ENCODE data around the gene BRAF.

GRCh38 chr7:140966561-140967233 is 42.0 kb upstream of the BRAF start:
- TF ChIP-seq, protein P1, sequence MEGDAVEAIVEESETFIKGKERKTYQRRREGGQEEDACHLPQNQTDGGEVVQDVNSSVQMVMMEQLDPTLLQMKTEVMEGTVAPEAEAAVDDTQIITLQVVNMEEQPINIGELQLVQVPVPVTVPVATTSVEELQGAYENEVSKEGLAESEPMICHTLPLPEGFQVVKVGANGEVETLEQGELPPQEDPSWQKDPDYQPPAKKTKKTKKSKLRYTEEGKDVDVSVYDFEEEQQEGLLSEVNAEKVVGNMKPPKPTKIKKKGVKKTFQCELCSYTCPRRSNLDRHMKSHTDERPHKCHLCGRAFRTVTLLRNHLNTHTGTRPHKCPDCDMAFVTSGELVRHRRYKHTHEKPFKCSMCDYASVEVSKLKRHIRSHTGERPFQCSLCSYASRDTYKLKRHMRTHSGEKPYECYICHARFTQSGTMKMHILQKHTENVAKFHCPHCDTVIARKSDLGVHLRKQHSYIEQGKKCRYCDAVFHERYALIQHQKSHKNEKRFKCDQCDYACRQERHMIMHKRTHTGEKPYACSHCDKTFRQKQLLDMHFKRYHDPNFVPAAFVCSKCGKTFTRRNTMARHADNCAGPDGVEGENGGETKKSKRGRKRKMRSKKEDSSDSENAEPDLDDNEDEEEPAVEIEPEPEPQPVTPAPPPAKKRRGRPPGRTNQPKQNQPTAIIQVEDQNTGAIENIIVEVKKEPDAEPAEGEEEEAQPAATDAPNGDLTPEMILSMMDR (IDR thresholded peaks at IDR 0.05), result no peak
- TF ChIP-seq POLR2A (IDR thresholded peaks at IDR 0.05), result no peak
